NCI-H187 (cell line): ENCODE measurements around the gene WNT9B.
"Not testable (repeated sequence)": the region's sequence is repeated elsewhere in the genome, so short reads cannot be mapped to it uniquely, and the experiment has no call there.

Experiments used
- DNase-seq, 2 experiments: peaks; one replicate each; lab custom pipeline; 2025; lab: John Stamatoyannopoulos, UW

WNT9B gene

DNA sequence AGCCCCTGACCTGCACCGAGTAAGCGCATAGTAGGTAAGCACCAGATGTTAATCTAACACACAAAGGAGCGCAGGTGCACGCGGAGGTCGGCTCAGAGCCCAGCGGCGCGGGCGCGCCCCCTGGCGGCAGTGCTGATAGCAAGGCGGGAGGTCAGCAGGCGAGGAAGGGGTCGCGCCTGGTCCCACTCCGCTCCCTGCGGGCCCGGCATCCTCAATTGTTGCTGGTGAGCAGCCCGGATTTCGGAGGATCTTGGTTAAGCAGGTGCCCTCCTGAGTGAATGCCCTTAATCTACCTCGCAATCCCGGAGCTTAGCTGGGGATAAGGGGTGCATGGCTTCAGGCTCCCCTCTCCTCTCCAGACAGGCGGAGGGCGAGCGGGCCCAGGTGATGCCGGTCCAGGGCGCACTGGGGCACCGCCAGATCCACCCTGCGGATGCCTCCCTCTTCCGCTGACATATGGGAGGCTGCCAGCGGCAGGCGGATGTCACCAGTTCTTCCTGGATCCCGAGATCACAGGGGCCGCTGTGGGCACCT is 28.9 kb upstream of the WNT9B start:
- DNase-seq: no peak

DNA sequence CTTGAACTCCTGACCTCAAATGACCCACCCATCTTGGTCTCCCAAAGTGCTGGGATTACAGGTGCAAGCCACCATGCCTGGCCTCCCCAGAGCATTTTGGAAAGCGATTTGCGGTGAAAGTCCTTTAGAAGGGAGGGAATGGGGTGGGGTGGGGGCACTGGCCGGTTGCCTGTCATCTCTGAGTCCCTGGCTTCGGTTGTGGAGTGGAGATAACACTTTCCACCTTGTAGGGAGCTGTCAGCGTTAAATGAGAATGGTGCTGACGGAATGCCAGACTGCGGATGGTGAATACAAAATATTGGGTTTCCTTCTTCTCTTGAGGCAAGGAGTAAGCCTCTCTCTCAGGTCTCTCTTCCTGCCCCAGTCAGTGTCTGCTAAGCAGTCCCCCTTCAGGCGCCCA is 27.7 kb upstream of the WNT9B start:
- no peak for DNase-seq

DNA sequence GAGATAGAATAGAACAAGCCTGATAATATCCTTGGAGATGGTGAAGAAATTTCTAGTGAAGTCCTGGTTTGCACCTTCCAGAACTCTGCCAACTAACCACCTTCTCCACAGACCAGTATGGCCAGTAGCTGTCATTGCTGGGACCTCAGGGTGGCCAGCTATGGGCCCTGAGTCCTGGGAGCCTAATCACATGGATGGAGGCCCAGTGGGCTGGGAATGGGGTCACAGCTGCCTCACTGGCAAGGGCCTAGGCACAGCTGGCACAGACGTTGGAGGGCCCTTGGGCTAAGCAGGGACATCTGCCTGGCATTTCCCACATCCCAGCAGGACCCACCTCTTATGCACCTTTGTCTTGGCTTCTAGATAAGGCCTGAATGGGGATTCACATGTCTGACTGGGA is 25.3 kb upstream of the WNT9B start:
- no peak for DNase-seq

DNA sequence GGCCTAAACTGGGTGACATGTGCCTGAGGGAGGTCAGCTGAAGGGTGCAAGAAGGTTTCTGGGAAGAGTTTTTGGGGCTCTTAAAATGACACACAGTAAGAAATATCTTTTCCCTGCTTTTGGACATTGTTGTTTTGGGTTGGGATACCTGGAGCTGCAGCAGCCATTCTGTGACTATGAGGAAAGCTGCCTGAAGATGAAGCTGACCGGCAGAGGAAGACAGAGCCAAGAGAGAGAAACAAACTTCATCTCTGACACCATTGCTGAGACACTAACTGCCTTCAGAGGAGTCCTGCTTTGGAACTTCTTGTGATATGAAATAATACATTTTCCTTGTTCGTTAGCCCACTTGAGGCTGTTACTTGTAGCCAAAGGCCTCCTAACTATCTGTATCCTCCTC is 24.1 kb upstream of the WNT9B start:
- DNase-seq: no peak

DNA sequence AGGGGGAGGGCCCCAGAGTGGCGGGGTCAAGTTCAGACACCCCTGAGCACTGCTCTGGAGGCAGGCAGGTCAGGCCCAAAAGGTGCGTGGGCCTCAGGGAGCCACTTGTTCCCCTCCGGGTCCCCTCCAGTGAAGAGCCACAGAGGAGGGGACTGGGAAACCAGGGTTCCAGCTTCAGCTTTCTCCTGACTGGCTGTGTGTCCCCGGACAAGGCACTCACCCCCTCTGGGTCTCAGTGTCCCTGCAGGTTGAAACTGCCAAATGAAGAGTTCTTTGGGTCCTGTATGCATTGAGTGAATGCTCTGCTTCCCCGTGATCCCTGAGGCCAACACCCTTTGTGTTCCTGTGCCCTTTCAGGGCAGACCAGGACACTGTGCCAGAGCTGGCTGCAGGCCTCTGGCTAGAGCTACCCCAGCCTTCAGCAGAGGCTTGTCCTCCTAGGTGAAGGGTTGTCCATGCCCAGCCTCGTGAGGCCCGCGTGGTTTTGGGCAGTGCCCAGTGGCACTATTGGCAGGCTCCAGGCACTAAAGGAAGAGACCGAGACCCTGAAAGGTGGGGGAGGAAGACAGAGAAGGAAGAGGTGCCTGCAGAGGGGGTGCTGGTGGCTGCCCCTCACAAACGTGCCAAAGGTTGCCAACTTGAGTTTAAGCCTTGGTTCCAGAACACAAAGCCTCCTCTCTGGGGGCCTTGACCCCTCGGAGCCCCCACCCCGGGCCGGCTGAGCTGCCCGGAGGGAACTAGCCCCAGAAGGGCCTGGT is 19.6 kb upstream of the WNT9B start:
- no peak for DNase-seq

DNA sequence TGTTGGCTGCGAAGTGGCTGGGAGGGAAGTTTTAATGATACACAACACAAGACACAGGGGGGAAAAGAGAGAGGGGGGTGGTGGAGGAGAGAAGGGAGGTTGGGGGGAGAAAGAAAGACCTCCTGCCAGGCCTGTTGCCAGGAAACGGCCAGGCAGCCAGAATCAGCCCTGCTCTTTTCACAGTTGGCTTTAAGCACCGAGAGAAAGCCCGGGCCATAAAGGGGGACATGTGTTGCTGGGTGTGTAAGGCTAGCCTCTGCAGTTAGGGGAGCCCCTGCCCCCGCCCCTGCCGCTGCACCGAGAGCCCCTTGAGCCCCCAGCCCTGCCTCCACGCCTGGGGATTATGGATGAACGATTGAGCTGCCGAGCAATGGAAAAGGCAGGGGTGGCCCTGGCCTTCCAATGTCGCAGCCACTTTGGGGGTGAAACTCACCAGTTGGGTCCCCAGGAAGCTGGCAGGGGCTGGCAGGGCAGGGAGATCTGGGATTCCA is 19.0 kb upstream of the WNT9B start:
- DNase-seq: no peak

DNA sequence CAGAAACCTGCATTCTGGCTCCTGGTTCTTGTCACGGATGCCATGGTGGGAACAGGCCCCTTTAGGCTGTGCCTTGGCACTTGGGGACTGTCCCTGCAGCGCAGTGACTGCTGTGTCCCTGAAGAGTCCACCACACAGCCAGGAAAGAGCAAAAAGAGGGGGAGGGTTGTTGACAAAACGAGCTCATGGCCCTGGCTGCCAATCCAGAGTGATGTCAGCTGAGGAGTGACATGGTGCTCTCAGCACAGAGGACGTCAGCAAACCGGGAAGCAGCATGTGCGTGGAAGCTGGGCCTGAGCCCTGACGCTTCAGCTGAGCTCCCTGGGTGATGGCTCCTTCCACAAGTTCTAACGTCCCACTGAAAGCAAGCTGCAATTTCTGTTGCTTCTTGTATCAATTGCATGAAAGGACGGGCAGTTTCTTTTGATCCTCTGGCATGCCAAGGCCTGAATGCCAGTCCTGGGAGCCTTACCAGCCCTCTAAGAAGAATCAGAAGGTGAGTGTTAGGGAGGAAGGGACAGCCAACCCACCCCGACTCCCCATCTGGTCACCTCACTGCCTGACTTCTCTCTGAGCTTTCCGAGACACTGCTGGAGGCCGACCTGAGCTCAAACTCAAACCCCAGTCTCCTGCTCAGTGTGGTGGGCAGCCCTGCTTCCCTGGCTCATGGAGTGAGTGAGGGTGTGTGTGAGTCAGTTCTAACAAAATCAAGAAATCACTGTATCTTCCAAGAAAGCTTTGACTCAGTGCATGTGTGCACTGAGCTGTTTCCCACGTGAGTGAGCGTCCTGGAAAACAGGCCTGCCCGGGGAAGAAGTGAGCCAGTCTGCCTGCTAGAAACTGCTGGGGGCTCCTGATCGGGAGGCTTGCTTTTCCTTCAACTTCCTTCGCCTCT is 18.2 kb upstream of the WNT9B start:
- no peak for DNase-seq

DNA sequence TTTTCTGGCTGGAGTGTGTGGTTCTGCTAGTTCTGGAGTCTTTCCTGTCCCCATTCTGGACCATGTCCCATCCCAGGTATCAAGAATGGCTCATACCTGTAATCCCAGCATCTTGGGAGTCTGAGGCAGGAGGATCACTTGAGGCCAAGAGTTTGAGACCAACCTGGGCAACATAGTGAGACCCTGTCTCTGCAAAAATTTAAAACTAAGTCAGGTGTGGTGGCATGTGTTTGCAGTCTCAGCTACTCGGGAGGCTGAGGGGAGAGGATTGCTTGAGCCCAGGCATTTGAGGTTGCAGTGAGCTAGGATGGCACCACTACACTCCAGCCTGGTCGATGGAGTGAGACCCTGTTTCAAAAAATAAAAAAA is 17.6 kb upstream of the WNT9B start:
- DNase-seq: no peak

DNA sequence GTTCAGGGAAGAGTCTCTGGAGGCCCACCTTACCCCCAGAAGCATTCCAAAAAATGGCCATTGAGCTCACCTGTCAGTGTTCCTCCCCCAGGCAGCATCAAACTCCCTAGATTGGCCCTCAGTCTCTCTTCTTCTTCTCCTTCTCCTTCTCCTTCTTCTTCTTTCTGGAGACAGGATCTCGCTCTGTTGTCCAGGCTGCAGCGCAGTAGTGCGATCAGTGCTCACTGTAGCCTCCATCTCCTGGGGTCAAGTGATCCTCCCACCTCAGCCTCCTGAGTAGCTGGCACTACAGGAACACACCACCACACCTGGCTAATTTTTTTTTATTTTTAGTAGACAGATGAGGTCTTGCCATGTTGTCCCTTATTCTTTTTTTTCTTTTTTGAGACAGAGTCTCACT is 16.5 kb upstream of the WNT9B start:
- no peak for DNase-seq

DNA sequence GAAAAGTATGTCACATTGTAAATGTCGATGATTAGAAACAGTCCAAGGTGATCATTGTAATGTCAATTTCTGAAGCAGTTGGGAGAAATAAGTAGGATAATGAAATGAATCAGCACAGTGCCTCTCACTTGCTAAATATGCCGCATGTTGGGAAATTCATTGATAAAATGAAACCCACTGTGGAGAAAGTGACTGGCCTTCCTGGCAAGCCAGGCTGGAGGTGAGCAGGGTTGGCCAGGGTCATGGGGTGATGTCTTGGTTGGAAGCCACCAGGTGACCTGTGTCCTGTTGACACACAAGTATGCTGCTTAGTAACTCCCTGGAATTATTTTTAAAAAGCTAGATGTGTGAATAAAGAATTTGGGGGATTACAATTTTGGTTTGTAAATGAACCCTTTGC is 14.9 kb upstream of the WNT9B start:
- DNase-seq: no peak

DNA sequence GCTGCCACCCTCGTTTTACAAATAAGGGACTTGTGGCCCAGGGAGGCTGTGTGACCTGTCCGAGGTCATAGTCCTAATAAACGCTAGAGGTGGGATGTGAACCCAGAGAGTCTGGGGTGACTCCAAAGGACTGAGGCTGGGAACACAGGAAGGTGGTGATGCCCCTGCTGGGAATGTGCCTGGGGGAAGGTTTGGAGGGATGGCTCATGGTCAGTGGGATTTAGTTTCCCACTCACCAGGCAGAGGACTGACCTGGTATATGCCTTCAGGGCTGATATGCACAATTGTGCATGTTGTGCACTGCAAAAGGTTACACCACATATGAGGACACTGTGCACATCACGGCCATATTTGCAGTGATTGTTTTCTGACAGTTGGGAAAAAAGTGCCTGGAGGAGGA is 13.9 kb upstream of the WNT9B start:
- no peak for DNase-seq

DNA sequence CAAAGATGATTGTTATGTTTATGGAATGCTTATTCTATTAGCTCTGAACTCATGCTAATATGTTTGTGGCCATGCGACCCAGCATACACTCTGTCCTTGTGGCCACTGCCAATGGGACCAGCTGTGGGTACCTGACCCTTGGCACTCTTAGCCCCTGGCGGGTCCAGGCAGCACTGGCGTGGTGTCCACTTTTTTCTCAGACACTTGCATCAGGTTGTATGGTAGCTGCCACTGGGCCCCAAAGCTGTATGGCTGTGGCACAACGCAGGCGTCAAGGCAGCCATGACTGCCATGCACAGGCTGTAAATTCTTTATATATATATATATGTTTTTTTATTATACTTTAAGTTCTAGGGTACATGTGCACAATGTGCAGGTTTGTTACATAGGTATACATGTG is 12.2 kb upstream of the WNT9B start:
- DNase-seq: no peak

DNA sequence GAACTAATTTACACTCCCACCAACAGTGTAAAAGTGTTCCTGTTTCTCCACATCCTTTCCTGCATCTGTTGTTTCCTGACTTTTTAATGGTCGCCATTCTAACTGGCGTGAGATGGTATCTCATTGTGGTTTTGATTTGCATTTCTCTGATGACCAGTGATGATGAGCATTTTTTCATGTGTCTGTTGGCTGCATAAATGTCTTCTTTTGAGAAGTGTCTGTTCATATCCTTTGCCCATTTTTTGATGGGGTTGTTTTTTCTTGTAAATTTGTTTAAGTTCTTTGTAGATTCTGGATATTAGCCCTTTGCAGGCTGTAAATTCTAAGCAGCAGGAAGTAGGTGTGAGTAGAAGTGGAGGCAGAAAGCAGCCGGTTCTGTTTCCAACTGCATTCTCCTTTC is 10.8 kb upstream of the WNT9B start:
- not testable (repeated sequence) for DNase-seq

DNA sequence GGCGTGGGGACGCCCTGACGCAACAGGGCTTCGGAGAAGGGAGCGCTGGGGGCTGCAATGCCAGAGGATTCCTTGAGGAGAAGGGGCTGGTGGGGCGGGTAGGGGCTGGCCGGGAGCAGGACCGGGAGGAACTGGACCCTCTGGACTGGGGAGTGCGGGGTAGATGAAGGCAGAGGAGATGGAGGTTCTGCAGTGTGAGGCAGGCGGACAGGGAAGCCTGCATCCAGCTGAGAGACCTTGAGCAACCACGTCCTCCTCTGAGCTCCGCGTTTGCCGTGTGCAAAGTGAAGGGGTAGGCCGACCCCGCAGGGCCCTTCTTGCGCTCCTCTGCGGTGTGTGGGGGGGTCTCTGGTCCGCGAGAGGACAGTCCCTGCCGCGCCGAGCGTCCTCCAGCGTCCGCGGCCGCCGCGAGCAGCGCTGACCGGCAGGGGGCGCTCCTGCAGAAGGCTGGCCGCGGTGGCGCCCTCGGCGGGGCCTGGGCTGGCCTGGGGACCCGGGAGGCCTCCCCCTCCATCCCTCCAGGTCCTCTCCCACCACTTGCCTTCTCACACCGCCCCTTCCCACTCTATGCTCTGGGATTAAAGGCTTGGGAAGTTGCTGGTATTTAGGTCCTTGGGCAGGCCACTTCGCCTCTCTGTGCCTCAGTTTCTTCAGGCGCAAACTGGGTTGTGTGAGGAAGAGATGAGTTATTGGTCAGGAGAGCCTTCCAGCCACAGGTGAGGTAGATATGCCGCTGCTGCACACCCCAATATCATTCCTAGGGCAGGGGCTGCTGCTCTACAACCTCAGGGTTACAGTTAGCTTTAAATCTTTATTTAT is 9.6 kb upstream of the WNT9B start:
- no peak for DNase-seq

DNA sequence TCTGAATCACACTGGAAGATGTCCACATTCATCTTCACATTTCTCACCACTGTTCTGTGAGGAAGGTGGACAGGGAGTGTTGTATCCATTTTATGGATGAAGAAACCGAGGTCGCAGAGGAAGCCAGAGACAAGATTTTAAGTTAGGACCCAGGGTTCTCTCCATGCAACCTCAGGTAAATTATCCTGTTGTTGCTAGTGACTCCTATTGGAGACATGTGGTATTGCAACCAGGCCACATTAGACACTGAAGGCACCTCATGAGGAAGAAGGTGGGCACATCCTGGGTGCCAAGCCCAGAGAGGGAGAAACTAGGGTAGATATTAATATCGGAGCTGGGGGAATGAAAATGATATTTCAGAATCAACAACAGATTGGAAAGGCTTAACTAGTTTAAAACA is 8.5 kb upstream of the WNT9B start:
- no peak for DNase-seq

DNA sequence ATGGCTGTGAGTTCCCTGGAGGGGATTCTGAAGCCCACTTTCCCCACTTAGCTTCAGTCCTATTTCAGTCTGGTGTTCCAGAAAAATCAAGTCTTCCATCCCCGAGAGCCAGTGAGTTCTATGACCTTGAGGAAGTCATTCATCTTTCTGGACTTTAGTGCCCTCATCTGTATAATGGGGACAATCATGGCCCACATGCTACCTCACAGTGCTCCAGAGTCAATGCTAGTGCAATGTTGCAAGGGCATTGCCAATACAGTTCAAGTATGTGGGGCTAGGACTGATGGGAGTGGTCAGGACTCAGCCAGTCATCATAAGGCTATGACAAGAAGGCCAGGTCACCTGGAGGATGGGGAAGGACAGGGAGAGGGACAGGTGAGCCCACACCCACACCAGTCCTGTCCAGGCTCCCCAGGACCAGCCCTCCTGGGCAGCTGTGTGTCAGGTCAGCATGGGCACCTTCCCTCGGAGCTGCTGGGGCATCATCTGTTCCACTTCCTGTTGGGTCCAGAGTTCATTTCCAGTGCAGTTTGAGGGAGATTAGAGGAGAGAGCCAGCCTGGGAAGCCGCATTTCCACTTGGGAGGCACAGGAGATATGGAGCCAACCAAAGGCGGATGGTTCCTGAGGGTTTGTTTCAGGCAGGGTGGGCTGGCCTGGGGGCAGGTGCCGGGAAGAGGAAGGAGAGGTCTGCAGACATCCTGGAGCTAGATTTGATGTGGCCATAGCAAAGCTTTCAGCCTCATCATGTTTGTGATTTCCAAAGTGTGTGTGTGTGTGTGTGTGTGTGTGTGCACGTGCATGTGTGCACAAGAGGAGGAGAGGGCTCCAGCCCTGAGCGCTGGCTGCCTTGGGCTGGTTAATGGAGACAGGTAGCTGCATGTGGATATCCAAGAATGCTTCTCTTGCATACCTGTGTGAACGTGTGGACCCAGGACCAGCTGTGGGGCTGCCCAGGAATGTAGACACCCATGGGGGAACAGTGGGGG is 3.9 kb upstream of the WNT9B start:
- no peak for DNase-seq

DNA sequence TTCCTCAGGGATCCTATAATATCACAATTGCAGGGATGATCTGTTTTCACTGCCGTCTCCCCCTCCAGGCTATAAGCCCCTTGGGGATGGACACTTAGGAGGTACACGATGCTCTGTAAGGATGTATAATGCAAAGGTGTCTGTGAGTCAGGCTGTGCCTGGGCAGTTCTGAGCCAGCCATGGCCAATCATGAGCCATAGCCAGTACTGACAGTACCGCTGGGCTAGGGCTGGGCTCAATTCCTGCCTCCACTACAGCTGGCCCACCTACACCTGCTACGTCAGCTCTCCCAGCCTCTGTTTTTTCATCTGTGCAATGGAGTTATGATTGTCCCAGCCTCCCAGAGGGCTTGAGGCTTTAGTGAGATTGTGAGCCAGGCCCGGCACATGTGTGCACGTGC is 2.8 kb upstream of the WNT9B start:
- no peak for DNase-seq

DNA sequence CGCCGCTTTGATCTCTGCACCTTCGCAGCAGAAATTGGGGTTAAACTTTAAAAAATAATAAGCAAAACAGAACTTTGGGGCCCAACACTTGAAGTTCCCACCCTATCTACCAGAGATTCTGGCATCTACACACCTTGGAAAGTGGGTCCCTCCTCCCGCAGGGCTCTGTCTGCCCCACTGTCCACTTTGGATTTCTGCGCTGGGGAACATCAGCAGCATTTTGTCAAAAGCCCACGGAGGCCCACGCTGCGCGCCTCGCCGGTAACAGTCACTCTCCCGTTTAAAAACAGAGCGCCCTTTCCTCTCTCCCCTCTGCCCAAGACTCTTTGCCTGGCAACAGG is 725 bp upstream of the WNT9B start:
- DNase-seq: no peak

DNA sequence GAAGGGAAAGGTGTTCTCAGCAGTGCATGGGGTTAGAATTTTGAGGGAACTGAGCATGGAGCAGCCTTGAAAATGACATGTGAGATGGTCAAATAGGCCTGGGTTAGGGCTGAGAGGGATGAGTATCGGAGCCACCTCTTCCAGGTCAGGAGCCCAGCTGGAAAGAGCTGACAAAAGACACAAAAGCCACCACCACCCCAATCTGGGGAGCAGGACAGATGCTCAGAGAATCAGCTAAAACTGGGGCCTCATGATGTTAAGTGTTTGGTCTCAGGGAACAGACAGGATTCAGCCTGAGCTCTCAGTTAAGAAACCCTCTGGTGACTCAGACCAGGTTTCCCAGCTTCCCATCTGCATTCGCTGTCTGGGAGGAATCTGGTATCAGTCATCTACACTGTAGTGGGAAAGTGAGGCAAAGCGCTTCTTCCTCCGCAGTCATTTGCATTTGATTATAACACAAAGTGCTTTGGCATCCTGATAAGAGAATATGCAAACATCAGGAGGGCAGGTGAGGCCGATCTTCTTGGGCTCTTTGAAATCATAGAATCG is 2.6 kb downstream of the WNT9B start:
- DNase-seq: no peak

DNA sequence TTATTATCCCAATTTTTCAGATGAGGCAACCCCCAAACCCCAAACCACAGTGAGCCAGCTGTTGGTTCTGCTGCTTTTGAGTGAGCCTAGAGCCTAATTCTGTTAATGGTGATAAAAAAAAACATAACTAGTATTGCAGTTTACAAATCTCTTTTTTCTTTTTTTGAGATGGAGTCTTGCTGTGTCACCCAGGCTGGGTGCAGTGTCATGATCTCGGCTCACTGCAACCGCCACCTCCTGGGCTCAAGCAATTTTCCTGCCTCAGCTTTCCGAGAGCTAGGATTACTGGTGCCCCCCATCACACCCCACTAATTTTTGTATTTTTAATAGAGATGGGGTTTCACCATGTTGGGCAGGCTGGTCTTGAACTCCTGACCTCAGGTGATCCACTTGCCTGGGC is 3.1 kb downstream of the WNT9B start:
- no peak for DNase-seq

DNA sequence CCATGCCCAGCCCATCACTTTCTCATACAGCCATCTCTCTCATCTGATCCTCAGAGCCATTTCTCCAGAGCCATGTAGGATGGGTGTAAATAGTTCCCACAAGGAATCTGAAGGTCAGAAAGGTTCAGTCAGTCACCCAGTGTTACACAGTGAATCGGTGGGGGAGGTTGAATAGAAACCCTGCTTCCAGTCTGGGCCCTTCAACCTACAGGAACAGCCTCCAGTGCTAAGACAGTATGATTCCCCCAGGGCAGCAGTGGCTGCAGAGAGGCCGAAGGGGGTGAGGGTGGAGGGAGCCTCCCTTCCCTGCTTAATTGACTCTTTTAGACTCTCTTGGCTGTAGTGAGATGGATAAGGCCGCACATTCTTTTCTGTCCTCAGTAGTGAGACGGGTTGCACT is 3.6 kb downstream of the WNT9B start:
- DNase-seq: no peak
